ENCODE data around the gene INSIG2.

Gene INSIG2

DNA sequence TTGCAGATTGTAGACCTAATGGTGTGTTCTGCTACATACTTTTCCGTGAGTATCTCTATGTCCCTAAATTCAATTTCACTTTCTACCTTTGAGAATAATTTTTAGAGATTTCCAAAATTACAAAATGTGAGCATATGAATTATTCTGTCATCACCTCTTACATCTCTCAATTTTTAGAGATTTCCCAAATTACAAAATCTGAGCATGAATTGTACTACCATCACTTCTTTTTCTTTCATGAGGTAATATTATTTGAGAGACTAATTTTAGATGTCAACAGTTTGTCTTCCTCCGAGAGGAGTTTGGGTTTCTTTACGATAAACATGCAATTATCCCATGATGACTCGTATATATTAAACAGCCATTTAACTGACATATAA, 32.1 kb downstream of the INSIG2 start:
- no peak for FAIRE-seq
- TF ChIP-seq, protein P1, sequence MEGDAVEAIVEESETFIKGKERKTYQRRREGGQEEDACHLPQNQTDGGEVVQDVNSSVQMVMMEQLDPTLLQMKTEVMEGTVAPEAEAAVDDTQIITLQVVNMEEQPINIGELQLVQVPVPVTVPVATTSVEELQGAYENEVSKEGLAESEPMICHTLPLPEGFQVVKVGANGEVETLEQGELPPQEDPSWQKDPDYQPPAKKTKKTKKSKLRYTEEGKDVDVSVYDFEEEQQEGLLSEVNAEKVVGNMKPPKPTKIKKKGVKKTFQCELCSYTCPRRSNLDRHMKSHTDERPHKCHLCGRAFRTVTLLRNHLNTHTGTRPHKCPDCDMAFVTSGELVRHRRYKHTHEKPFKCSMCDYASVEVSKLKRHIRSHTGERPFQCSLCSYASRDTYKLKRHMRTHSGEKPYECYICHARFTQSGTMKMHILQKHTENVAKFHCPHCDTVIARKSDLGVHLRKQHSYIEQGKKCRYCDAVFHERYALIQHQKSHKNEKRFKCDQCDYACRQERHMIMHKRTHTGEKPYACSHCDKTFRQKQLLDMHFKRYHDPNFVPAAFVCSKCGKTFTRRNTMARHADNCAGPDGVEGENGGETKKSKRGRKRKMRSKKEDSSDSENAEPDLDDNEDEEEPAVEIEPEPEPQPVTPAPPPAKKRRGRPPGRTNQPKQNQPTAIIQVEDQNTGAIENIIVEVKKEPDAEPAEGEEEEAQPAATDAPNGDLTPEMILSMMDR (IDR thresholded peaks at IDR 0.05; ENCODE audit: insufficient read depth, missing control alignments): no peak

DNA sequence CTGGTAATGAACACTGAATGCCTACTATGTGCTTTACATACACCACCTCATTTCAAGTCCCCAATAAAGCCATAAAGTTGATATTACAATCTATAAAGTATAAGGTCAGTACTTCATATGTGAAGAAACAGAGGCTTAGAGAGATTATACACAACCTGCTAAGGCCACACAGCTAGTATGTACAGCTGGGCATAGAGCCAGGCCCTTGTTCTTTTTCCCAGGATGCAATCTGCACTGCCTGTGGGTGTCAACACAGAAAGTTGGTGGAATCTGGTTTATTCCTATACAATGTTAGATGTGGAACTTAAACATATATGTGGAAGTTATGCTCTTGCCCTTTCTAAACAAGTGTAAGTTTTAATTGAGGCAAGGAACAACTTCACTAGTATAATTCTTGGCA, 32.8 kb downstream of the INSIG2 start:
- TF ChIP-seq, protein P1 (IDR thresholded peaks at IDR 0.05; ENCODE audit: insufficient read depth, missing control alignments): no peak
- DNase-seq (ENCODE audit: insufficient read length, low spot score) (no peak), FAIRE-seq (no peak)

More for the DNA sequence above, 32.1 kb downstream of the INSIG2 start:
- no peak for DNase-seq (ENCODE audit: insufficient read length, low spot score)

DNA sequence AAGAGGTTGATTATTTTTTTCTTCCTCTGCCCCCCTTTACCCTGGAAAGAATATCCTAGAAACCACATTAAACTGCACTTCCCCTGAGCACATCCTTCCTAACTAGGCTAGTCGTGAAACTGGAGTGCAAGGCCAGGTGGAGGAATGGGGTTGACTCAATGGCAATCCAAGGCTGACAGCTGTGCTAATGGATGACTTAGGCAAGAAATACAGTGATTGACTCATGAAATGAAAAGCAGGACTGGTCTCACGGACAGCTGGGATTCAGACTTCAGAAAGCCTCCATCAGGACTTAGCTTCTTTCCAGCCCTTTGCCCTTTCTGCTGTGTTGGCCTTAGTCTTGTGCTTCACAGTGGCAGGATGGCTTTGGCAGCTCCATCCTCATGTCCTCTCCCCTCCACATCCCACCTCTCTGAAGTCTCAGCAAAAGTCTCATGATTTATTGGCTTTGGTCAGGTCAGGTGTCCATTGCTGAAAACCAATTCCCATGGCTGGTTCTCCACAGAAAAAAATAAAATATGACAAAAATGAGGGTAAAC, 33.8 kb downstream of the INSIG2 start:
- no peak for FAIRE-seq
- TF ChIP-seq, protein P1 (IDR thresholded peaks at IDR 0.05; ENCODE audit: insufficient read depth, missing control alignments): no peak
- no peak for DNase-seq (ENCODE audit: insufficient read length, low spot score)

DNA sequence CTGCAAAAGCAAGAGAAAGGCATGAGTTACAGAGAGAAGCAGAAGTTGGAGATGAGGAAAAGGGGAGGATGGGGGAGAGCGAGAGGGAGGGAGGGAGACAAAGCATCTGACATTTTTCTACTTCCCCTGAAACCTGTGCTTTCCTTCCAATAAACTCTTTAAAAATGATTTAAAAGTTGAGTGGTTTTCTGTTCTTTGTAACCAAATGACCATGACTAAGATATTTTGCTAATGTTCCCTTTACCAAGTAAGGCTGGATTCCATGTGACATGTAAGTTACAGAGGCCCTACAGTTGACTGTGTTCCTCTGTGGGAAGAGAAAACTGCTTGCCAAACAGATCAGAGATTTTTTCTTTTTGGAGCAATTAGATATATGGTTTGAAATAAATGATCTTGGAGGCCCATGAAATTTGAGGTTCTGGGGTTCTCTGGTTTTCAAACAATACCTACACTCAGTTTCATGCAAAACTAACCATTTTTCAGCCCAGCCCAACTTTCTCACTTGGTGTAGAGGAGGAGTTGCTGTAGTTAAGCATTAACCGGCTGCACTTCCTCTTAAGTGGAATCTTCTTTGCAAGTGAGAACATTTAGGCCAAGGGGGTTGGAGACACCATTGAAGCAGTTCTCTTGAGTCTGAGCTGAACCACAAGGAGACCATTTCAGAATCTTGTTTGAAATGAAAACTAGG, 34.5 kb downstream of the INSIG2 start:
- FAIRE-seq: no peak
- DNase-seq (ENCODE audit: insufficient read length, low spot score): no peak

DNA sequence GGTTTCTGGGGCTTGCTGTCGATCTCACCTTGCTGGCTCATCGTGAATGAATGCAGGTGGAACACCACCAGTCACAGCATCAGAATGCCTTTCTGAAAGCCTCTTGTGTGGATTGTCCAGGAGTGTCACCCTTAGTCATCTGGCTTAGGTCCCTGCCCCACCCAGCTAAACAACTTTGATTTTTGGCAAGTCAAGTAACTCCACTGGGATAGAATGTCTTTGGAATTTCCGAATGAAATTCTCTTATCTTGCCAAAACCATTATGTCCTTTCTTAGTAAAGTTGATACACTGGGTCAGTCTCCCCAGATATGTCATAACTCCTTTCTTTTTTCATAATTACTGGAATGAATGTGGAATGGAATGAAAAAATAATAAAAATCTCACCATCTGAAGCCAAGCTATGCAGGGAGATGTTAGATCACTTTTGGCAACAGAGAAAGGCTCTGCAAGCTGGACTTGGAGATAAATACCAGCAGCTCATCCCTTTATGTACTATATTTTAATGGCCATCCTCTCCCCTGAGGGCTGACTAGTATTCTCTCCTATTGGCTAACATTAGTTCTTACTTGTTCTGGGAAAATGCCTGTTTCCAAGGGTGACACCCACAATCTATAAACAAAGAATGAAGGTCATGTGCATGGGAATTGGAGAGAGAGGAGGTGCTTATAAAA, 35.4 kb downstream of the INSIG2 start:
- FAIRE-seq: no peak
- no peak for DNase-seq (ENCODE audit: insufficient read length, low spot score)
- TF ChIP-seq, protein P1 (IDR thresholded peaks at IDR 0.05; ENCODE audit: insufficient read depth, missing control alignments): no peak

More for the DNA sequence above, 34.5 kb downstream of the INSIG2 start:
- TF ChIP-seq, protein P1 (IDR thresholded peaks at IDR 0.05; ENCODE audit: insufficient read depth, missing control alignments): no peak

DNA sequence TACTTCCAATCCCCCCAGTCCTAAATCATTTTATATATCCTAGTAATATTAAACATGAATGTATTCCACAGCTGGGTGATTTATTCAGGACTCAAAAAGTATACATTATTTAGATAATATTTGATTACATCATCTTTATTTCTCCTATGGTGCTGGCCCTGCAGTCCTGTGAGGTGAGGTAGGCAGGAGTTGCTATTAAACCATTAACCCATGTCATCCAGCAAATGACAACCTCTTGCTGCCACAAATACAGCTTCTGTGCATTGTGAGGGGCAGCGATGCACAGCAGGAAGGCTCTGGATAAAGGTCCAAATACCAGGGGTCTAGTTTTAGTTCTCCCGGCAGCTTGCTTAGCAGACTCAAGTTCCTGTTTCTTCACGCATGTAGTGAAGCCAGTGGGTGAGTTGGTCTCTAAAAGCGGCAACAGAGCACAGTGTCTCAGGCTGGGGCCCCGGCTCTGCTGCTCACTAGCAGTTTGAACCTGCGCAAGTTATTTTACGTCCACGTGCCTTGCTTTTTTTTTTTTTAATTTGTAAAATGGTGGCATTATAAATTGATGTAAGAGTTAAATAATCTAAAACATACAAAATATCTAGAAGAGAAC, 36.1 kb downstream of the INSIG2 start:
- FAIRE-seq (no peak), DNase-seq (ENCODE audit: insufficient read length, low spot score) (no peak)
- TF ChIP-seq, protein P1 (IDR thresholded peaks at IDR 0.05; ENCODE audit: insufficient read depth, missing control alignments): no peak

Measured in D721Med (cell line).